Measurements from ENCODE around the gene FURIN.
"Not testable (repeated sequence)": the region's sequence is repeated elsewhere in the genome, so short reads cannot be mapped to it uniquely, and the experiment has no call there.

Gene FURIN

GRCh38 chr15:90845201-90845949 is 23.0 kb upstream of the FURIN start:
- no peak for DNase-seq

- not testable (repeated sequence) for DNase-seq
Measured at GRCh38 chr15:90849424-90849823, 19.0 kb upstream of the FURIN start.

DNA sequence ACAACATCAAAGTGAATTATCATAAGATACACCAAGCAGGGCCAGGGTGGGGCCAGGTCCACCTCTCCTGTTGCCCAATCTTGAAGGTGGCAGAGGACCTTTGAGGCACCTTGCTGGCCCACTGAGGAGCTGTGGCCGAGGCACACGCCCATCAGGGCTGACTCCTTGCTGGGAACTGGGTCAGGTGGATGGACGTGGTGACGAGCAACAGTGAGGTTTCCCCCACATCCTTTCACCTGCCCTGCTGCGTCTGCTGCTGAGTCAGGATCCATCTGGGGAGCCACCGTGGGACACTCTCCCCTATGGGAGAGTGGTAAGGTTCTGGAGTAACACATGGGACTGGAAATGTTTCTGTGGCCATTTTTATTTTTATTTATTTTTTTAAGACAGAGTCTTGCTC is 17.3 kb upstream of the FURIN start:
- no peak for DNase-seq

GRCh38 chr15:90851940-90852339 is 16.4 kb upstream of the FURIN start:
- no peak for DNase-seq

GRCh38 chr15:90855139-90855538 is 13.2 kb upstream of the FURIN start:
- DNase-seq, result no peak

DNA sequence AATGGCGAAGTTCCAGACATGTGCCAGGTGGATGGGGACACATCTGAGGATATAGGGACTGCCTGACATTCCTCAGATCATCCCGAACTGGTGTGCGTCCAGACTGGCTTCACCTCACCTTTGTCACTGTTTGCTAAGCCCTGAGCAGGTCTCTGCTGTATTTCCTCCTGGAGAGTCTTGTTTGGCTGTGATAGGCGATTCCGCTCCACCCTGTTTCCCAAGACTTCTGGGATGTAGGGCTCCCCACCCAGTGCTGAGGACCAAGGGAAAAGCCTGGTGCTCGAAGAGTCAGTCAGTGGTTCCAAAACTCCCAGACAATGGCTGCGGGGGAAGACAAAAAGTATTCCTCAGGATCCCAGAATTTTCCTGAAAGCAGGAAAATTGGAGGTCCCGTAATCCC is 11.1 kb upstream of the FURIN start:
- no peak for DNase-seq

DNA sequence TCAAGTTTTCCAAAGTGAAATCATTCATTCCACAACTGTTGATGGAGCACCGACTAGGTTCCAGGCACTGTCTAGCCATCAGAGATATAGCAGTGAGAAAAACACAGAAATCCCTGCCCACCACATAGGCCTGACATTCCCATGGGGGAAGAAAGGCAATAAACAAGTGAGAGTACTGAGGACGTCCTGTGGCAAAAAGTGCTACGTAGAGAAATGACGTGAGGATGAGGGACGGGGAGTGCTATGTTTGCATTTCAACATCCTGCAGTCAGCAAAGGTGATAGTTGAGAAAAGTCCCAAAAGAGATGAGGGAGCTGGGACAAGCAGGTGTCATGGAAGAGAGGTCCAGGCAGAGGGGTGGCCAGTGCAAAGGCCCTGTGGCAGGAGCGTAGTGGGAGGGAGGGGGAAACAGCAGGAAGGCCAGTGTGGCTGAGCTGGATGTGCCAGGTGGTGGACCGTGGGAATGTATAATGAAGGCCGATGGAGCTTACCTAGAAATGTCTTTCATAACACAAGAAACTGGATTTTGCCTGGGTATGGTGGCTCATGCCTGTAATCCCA is 10.4 kb upstream of the FURIN start:
- DNase-seq, result no peak

DNA sequence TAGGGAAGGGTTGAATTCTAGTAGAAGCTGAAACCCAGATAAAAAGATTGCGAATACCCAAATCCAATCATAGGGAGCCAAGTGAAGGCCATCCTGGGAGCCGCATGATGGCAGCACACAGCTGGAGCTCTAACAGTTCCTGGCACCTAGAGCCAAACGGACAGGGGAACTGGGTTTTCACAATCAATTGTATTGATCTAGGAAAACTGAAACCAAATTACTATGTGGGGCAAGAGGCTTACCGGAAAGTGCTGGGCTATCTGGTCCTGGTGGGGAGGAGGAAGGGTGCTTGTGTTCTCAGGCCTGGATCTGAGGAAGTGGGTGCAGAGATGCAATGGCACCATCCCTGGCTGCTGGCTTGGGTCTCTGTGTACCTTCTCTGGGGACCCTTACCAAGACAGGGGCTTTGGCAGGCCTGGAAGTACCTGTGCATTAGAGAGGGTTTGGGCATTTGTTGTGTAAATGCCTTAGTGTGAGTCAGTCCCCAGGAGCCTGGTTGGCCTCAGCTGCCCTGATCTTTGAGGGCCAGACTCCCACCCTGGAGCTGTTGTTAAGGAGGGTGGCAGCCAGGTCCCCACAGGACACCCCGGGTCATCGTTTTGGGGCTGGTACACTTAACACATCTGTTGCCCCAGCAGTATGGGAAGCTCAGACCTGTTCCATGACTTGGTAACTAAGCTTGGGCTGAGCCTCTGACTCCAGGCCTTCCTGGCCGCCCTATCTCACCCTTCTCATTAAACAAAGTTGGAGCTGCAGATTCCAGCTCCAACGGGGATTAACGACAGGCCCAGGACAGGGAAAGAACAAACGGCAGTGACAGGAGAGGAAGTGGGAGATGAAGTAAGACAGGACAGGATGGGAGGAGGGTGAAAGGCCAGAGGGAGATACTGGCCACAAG is 8.9 kb upstream of the FURIN start:
- DNase-seq, result no peak

DNA sequence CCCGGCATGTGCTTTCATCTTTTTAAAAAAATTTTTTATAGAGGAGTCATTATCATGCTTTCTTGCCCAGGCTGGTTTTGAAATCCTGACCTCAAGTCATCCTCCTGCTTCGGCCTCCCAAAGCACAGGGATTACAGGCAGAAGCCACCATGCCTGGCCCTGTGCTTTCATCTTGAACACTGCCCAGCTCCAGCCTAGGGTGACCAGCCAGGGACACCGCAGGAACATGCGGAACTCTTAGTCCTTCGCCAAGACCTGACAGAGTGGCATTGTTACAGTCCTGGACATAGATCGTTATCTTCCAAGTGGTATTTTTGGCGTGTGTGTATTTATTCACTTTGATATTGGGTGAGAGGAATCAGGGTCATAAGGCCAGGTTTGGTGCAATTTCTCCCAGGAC is 7.9 kb upstream of the FURIN start:
- no peak for DNase-seq

- DNase-seq, result no peak
Measured at GRCh38 chr15:90860942-90861675, 7.3 kb upstream of the FURIN start.

DNA sequence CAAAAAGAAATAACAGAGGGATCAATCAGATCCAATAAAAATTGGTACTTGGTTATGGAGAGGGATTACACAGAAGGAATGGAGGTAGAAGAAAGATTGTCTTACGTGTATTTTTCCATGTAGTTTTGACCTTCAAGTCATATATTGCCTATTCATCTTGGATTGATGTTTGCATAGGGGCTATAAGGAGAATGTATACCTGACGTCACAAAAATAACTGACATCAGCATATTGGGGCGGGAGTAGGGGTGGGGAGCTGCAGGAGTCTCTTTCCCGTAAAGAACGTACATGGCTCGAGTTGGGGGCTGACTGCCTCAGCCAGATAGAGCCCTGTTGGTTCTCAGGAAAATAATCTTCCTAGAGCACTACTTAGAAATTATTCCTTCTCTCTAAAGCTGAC is 5.9 kb upstream of the FURIN start:
- no peak for DNase-seq

- DNase-seq, result no peak
Measured at GRCh38 chr15:90862964-90863778, 5.2 kb upstream of the FURIN start.

DNA sequence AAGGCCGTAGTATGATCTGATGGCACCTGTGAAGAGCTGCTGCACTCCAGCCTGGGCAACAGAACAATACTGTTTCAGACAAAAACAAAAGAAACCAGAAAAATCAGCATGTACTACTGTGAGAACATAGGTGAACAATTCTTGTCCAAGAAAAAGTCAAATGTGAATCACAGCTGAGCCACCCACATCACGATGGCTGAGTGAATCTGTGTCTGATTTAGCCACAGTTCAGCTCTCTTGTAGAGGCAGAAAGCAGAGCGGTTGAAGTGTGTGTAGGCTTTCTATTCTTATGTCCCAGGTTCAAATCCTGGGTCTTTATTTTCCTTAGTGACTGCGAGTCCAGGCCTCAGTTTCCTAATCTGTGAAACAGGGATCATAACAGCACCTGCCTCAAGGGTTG is 4.4 kb upstream of the FURIN start:
- DNase-seq, result no peak

DNA sequence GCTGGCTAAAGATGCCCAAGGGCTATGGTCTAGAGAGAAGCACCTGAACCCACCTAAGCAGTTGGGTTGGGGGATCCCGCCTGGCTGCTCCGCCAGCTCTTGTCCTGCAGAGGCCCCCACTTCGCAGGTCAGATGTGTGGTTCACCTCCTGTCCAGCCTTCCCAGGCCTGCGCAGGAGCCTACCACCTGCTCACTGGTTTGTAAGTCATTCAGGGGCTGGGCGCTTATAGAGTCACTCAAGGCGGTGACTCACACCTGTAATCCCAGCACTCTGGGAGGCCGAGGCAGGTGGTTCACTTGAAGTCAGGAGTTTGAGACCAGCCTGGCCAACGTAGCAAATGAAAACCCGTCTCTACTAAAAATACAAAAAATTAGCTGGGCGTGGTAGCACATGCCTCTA is 3.9 kb upstream of the FURIN start:
- DNase-seq, result no peak

DNA sequence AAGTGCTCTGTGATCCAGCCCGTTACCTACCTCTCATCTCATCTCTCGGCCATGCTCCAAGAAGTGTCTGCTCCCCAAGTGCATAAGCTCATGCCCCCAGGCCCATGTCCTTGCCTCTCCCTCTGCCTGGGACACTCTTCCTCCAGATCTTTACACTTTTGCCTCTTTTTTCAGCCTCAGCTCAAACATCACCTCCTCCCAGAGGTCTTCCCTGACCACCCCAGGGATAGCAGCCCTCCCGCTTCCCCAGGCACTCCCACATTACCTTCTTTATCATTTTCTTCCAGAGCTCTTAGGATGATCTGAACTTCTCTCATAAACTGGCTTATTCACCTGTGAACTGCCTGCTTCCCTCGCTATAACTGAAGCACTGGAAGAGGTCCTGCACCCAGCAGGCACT is 2.7 kb upstream of the FURIN start:
- DNase-seq, result no peak

DNA sequence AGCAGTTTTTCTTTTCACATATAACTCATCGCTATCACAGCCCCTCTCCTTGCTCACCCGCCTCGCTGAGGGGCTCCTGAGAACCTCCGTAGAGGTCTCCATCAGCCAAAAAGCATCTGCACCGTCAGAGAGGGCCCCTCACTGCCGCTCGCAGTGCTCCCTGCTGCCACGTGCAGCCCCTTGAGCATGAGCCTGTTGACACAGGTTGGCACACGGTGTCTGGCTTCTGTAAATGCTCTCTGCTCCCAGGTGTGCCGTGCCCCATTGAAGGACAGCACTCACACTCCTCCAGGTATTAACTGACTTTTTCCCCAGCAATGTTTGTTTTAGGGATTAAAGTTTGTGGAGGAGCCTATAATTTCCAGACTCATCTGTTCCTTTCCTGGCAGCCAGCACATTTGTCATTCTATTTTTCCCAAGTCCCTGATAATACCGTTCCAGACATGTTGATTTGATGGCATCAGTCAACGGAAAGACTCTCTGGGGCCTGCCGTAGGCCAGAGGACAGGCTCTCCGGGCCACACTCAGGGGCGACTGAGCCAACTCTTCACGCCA is 2.1 kb upstream of the FURIN start:
- DNase-seq, result no peak

- DNase-seq, result no peak
Measured at GRCh38 chr15:90866800-90867199, 1.6 kb upstream of the FURIN start.

DNA sequence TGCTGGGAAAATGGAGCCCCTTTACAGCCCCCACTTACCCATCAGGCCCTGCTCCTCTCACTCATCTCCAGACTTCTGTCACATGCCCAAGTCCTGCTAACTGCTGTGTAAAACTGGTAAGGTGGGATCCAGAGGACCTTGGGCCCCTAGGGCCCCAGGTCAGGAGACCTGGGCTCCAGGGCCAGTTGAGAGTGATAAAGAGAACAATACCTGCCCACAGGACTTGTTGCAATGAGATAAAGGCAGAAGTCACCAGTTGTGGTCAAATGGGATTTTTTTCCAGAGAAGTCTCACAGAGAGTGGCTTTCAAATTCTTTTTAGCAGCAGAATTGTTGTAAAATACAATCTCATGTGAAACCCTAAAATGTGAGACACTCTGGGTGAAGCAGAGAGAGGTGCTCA is 753 bp downstream of the FURIN start:
- DNase-seq, result no peak

GRCh38 chr15:90869601-90870353 is 1.4 kb downstream of the FURIN start:
- DNase-seq, result peak; percentile 65

DNA sequence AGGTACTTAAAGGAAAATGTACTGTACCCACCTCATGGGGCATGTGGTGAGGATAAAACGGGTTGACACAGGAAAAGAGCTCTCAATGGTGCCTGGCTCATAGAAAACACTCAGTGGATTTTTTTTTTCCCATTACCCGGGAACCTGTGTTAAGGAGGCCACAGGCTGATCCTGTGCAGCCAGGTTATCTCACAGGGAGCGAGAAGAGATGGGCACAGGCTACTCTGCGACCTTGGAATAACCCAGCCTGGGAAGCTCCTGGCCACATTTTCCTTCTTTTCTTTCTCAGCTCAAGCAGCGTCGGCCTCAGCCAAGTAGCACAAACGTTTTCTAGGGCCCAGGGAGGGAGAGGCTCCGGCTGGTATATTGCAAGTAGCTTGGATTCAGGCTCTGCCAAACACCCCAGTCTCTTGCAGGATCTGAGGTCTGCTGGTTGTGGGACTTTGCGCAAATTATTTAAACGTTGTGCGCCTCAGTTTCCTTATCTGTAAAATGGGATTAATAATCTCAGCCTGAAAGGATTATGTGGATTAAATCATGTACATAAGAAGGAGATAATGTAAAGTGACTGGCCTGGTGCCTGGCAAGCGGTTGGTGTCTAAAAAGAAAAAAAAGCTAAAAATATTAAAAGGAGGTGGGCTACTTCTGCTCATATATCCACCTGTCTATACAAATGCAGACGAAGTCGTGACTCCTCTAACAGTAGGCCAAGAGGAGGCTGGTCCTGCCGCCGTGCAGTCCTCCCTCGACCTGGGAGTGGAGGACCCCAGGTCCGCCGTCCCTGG is 2.2 kb downstream of the FURIN start:
- DNase-seq, result no peak

Data from femur (tissue), 1 donor.